CD4-positive, alpha-beta T cell treated with Interleukin-15 for 1 hour (primary cell): Measurements from ENCODE around the gene TTC39C.
"Not testable (repeated sequence)": the region's sequence is repeated elsewhere in the genome, so short reads cannot be mapped to it uniquely, and the experiment has no call there.

Source experiments
- DNase-seq: peaks from one replicate; pipeline ENCODE4 v3.0.0-alpha.2; 2020

TTC39C gene

DNA sequence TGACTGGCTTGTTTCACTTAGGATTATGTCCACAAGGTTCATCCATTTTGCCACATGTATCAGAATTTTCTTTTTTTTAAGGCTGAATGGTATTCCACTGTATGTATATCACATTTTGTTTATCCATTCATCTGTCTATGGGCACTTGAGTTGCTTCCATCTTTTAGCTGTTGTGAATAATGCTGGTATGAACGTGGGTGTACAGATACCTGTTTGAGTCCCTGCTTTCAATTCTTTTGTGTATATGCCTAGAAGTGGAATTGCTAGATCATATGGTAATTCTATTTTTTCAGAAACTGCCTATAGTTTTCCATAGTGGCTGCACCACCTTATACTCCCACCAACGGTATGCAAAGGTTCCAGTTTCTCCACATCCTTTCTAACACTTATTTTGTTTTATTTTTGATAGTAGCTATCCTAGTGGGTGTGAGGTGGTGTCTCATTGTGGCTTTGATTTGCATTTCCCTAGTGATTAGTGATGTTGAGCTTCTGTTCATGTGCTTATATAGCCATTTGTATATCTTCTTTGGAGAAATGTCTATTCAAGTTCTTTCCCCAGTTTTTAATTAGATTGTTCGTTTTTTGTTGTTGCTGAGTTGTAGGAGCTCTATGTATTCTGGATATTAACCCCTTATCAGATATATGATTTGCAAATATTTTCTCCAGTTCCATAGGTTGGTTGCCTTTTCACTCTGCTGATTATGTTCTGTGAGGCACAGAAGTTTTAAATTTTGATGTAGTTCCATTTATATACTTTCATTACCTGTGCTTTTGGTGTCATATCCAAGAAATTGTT, 40.7 kb downstream of the TTC39C start:
- DNase-seq: no peak

GRCh38 chr18:24055878-24056277, 41.3 kb downstream of the TTC39C start:
- no peak for DNase-seq

DNA sequence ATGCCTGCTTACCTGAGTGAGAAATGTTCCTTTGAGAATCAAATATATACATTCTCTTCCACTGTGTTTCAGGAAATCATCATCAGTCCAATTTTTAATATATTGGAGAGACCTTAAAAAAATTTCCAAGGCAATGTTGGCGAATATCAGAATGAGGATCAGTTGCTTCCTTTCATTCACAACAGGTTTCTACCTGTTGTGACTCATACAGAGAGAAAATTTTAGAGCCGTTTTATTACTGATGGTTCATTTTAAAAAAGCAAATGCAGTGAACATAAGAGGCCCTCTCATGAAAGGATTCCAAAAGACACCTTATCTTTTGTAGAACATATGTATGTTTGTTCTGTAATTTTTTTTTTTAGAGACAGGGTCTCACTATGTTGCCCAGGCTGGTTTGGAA, 42.0 kb downstream of the TTC39C start:
- DNase-seq: no peak

DNA sequence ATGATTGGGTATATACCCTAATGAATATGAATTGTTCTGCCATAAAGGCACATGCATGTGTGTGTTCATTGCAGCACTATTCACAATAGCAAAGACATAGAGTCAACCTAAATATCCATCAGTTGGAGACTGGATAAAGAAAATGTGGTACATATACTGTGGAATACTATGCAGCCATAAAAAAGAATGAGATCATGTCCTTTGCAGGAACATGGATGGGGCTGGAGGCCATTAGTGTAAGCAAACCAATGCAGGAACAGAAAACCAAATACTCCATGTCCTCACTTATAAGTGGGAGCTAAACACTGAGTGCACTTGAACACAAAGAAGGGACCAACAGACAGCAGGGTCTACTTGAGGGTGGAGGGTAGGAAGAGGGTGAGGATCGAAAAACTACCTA, 43.2 kb downstream of the TTC39C start:
- DNase-seq: no peak

GRCh38 chr18:24059385-24059784, 44.8 kb downstream of the TTC39C start:
- DNase-seq: not testable (repeated sequence)

DNA sequence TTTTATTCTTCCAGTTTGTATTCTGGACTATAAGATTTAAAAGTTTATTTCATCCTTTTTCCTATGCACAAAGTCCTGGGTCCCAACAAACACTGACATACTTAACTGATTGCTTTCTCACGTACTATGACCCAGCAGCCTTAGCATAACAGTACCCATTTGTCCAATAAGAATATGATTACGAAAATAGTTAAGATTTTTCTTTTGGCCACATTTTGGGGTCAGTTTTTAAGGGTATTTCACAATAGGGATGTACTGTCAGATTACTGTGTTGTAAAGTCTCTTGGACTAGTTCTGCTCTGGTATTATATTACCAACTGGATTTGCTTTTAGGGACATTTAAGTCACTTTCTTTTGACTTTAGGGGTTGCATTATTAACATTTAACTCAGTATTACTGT, 46.1 kb downstream of the TTC39C start:
- DNase-seq: no peak

GRCh38 chr18:24063121-24063731, 48.7 kb downstream of the TTC39C start:
- no peak for DNase-seq

GRCh38 chr18:24064391-24065100, 50.0 kb downstream of the TTC39C start:
- DNase-seq: no peak

DNA sequence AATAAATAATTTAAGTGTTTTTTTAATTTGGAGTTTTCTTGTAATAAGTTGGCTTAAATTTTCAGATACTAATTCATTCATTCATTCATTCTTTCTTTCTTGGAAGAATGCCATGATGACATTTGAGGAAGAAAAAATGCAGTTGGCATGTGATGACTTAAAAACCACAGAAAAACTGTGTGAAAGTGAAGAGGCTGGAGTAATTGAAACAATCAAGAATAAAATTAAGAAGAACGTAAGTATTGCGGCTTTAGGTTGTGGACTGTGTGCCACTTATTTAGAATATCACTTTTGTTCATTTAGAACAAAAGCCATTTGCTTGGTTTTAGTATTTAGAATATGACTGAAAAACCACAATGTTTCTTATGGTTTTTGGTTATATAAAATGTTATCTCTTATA, 51.4 kb downstream of the TTC39C start:
- no peak for DNase-seq

DNA sequence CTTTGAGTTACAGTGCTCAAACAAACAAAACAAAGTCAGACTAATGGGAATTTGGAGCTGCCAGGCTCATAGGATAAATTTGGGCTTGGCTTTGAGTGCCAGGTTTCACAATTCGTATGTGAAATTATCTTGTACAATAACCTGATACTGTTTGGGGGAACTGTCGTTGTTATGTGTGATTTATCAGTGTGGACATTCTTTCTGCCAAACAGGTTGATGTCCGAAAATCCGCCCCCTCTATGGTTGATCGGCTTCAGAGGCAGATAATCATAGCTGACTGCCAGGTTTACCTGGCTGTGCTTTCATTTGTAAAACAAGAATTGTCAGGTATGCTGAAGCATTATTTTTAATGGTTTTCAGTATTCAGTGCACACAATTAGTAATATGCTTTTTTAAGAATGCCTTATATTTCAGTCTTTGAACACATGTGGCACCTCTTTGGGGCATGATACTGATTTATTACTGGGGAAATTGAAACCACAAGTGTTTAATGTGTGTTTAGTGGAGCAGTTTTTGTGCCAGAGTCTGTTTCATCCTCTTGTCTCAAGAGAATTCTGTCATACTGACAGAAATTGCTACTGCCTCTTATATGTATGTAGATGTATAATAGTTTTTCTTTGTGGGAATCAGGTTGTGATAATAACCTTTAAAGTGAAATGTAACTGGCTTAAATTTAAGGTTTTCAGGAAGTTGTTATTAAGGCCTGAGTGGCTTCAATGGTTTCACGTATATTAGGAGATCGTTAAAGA, 54.6 kb downstream of the TTC39C start:
- DNase-seq: no peak

- DNase-seq: no peak
Measured at GRCh38 chr18:24071029-24071428, 56.5 kb downstream of the TTC39C start.

GRCh38 chr18:24071779-24072178, 57.2 kb downstream of the TTC39C start:
- DNase-seq: no peak

DNA sequence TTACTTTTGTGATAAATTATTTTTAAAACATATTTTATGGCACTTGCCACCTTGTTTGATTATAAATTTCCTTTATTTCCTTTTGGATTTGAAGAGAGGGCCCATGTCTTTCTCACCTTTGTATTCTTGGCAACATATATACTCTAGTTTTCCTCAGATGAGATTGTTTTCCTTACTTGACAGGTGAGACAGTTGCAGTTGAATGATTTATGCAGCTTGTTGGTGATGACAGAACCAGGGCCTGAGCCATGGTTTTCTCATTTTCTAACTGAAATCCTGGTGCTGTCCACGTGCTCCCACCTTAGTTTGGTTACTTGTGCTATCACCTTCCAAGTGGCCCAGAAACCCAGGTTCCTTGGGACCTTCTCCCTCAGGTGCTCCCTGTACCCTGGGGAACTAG, 58.2 kb downstream of the TTC39C start:
- no peak for DNase-seq

GRCh38 chr18:24073791-24074190, 59.2 kb downstream of the TTC39C start:
- DNase-seq: no peak

GRCh38 chr18:24074757-24075156, 60.2 kb downstream of the TTC39C start:
- not testable (repeated sequence) for DNase-seq

- DNase-seq: peak; percentile 40
Measured at GRCh38 chr18:24075767-24076597, 61.4 kb downstream of the TTC39C start.

GRCh38 chr18:24076950-24077349, 62.4 kb downstream of the TTC39C start:
- DNase-seq: no peak

GRCh38 chr18:24078391-24078790, 63.8 kb downstream of the TTC39C start:
- DNase-seq: no peak

GRCh38 chr18:24080861-24081260, 66.3 kb downstream of the TTC39C start:
- DNase-seq: no peak

DNA sequence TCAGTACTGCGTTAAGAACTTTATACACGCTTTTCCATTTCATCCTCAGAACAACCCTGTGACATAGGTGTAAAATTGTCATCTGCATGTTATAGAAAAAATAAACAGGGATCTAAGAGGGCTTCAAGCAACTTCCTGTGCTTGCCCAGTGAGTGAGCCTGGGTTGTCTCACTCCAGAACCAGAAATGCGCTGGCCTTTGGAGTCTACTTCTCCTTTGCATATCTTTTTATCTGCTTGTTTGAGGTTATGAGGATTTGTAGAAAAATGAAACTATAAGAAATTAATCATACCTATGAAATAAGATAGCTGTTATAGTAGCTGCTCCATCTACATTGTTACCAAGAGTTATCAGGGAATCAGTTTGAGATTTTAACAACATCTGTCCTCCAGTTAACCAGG, 69.0 kb downstream of the TTC39C start:
- no peak for DNase-seq

DNA sequence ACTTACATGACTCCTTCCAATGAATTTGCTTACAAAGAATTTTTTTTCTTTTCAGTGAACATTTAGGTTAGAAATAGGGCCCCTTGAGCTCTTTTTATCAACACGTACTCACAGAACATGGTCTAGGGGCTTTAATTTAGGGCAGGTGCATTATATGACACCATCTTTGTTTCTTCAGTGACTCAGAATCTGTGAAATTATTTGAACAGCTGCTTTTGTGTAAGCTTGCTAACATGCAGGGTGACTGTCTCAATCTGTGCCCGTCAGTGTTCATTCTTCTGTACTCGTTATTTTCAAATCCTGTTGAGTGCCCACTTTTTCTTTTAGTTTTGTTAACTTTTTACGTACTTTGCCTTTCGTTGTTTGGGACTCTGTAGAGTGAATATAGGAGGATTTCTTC, 71.5 kb downstream of the TTC39C start:
- no peak for DNase-seq

GRCh38 chr18:24089076-24089475, 74.5 kb downstream of the TTC39C start:
- DNase-seq: no peak
